BLaER1 treated with 17β-estradiol and CSF1 and Interleukin-3, amounts not matched to agents 10 nM and 100 nM (cell line): ENCODE measurements around the gene RAB3GAP1.
"Not testable (repeated sequence)": the region's sequence is repeated elsewhere in the genome, so short reads cannot be mapped to it uniquely, and the experiment has no call there.

ENCODE experiments used
- H3K27ac ChIP-seq, 11 experiments: shearing (Covaris generic); formaldehyde crosslinking; 2 replicates each; pipeline ENCODE4 v1.8.1; 2022
- H3K27me3 ChIP-seq, 11 experiments: shearing (Covaris generic); formaldehyde crosslinking; 2 replicates each; pipeline ENCODE4 v1.8.1; 2022
- H3K36me3 ChIP-seq, 11 experiments: shearing (Covaris generic); formaldehyde crosslinking; 2 replicates each; pipeline ENCODE4 v1.8.1; 2022
- H3K4me1 ChIP-seq, 10 experiments: shearing (Covaris generic); formaldehyde crosslinking; 2 replicates each; pipeline ENCODE4 v1.8.1; 2022
- H3K4me2 ChIP-seq, 11 experiments: shearing (Covaris generic); formaldehyde crosslinking; 2 replicates each; pipeline ENCODE4 v1.8.1; 2022
- H3K4me3 ChIP-seq, 10 experiments: shearing (Covaris generic); formaldehyde crosslinking; 2 replicates each; pipeline ENCODE4 v1.8.1; 2022
- H3K9ac ChIP-seq, 11 experiments: shearing (Covaris generic); formaldehyde crosslinking; 2 replicates each; pipeline ENCODE4 v1.8.1; 2022
- H3K9me3 ChIP-seq, 11 experiments: shearing (Covaris generic); formaldehyde crosslinking; replicated peaks in 1 of 11; 2 replicates each; pipeline ENCODE4 v1.8.1; 2022
- H4K20me1 ChIP-seq, 11 experiments: shearing (Covaris generic); formaldehyde crosslinking; 2 replicates each; pipeline ENCODE4 v1.8.1; 2022
- Cebpa-rat ChIP-seq, 11 experiments: shearing (Covaris generic); IDR thresholded peaks; 2 replicates each; pipeline ENCODE4 v1.8.1; 2022

Gene RAB3GAP1

DNA sequence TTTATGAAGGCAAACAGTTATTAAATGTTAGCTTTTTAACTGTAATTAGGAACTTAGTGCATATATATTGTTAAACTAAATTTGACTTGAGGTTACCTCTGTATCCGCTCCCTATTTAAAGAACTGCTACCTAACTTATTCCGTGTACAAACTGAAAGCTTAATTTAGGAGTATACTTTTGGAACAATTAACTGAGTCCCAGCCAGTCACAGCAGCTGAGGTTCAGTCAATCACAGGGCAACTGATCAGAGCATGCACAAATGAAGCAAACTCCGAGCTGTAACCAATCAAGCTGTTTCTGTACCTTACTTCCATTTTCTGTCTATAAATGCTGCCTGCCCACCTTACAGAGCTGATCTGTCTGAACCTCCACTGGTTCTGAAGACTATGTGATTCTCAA lies 61.2 kb downstream of the RAB3GAP1 start:
- Histone ChIP-seq H3K9ac (no peak overlapping the region), H3K4me2 (no peak overlapping the region), H3K27ac (no peak overlapping the region), H3K4me3 (no peak overlapping the region), H4K20me1 (peaks cover 0 to 5% (median 0%) of the 10 kb centered on the region in 11 experiments; a peak in 1 of 22 replicates), H3K9me3 (peaks cover 0 to 33% (median 7%) of the 10 kb centered on the region in 11 experiments; a peak in 9 of 22 replicates), H3K4me1 (no peaks in the 10 kb centered on the region), H3K36me3 (peaks cover 32 to 66% (median 51%) of the 10 kb centered on the region in 11 experiments), H3K27me3 (no peaks in the 10 kb centered on the region)
- no peak for TF ChIP-seq Cebpa-rat (IDR thresholded peaks at IDR 0.05)

DNA sequence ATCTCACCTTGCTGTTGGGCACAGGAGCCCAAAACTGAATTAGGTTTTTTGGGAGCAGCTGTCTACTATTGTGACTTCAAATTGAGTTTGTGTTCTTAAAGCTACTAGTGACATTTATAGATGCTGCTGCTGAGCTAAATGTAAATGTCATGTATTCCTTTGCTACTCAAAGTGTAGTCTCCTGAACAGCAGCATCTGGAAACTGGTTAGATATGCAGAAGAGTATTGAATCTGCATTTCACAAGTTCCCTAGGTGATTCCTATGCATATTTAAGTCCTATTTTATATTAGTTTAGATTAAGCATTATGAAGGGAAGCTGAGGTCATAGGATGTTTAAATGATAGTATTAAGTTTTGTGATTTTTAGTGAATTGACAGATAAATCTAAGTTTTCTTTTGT lies 67.5 kb downstream of the RAB3GAP1 start:
- TF ChIP-seq Cebpa-rat (IDR thresholded peaks at IDR 0.05): no peak
- Histone ChIP-seq H3K4me2 (no peak overlapping the region), H3K4me3 (no peak overlapping the region)

DNA sequence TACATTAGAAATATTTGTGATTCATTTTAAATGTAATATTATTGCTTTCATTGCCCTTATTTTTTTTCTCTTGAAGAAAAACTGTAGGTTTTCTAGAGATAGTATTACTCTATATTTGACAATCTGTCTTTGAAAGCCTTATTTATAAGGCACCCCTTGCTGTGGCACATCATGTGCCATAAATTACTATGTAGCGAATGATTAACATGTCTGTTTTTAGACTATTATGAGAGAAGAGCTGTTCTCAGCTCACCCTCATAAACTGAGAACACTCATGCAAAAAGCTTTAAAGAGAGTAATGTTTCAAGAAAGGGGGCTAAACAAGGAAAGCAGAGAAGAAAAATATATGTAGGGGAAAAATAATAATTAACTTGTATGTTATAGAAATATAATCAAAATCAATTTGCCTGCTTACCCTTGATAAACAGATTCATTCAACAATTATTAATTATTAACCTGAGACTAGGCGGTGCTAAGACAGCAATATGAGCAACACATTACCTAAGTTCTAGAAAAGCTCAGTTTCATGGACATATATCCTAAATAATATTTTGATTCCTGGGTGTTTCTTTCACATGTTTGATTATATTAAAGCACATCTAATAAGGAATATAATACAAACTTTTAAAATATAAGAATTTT lies 69.0 kb downstream of the RAB3GAP1 start:
- Histone ChIP-seq H3K9me3 (peaks cover 0 to 36% (median 7%) of the 10 kb centered on the region in 11 experiments; a peak in 9 of 22 replicates), H3K4me3 (no peak overlapping the region), H3K4me1 (no peaks in the 10 kb centered on the region), H4K20me1 (0 out of 22 replicates have a peak, but pooled peaks cover 0 to 5% (median 0%) of the 10 kb centered on the region in 11 experiments), H3K27me3 (no peaks in the 10 kb centered on the region), H3K27ac (no peak overlapping the region), H3K9ac (no peak overlapping the region), H3K4me2 (no peak overlapping the region), H3K36me3 (peaks cover 45 to 81% (median 63%) of the 10 kb centered on the region in 11 experiments)
- no peak for TF ChIP-seq Cebpa-rat (IDR thresholded peaks at IDR 0.05)

More for the DNA sequence above, 67.5 kb downstream of the RAB3GAP1 start:
- H3K36me3 ChIP-seq: peaks cover 44 to 81% (median 61%) of the 10 kb centered on the region in 11 experiments
- no peaks in the 10 kb centered on the region for H3K27me3 ChIP-seq
- H3K9me3 ChIP-seq: peaks cover 0 to 48% (median 7%) of the 10 kb centered on the region in 11 experiments; a peak in 9 of 22 replicates
- no peak overlapping the region for H3K27ac ChIP-seq
- H3K4me1 ChIP-seq: no peaks in the 10 kb centered on the region
- no peak overlapping the region for H3K9ac ChIP-seq
- 0 out of 22 replicates have a peak, but pooled peaks cover 0 to 5% (median 0%) of the 10 kb centered on the region in 11 experiments for H4K20me1 ChIP-seq

DNA sequence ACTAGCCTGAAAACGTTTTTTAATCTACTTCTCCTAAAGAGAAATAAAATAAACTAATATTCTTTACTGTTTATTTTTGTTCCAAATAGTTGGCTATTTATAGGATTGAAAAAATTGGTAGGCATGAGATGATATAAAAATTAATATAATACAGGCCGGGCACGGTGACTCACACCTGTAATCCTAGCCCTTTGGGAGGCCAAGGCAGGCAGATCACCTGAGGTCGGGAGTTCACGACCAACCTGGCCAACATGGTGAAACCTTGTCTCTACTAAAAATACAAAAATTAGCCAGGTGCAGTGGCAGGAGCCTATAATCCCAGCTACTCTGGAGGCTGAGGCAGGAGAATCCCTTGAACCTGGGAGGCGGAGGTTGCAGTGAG lies 69.6 kb downstream of the RAB3GAP1 start:
- not testable (repeated sequence) for H4K20me1 ChIP-seq, H3K4me2 ChIP-seq, H3K9ac ChIP-seq, H3K4me3 ChIP-seq, H3K27ac ChIP-seq, H3K27me3 ChIP-seq, H3K4me1 ChIP-seq
- H3K9me3 ChIP-seq: peaks cover 0 to 31% (median 7%) of the 10 kb centered on the region in 11 experiments; a peak in 9 of 22 replicates
- H3K36me3 ChIP-seq: peaks cover 46 to 84% (median 68%) of the 10 kb centered on the region in 11 experiments

DNA sequence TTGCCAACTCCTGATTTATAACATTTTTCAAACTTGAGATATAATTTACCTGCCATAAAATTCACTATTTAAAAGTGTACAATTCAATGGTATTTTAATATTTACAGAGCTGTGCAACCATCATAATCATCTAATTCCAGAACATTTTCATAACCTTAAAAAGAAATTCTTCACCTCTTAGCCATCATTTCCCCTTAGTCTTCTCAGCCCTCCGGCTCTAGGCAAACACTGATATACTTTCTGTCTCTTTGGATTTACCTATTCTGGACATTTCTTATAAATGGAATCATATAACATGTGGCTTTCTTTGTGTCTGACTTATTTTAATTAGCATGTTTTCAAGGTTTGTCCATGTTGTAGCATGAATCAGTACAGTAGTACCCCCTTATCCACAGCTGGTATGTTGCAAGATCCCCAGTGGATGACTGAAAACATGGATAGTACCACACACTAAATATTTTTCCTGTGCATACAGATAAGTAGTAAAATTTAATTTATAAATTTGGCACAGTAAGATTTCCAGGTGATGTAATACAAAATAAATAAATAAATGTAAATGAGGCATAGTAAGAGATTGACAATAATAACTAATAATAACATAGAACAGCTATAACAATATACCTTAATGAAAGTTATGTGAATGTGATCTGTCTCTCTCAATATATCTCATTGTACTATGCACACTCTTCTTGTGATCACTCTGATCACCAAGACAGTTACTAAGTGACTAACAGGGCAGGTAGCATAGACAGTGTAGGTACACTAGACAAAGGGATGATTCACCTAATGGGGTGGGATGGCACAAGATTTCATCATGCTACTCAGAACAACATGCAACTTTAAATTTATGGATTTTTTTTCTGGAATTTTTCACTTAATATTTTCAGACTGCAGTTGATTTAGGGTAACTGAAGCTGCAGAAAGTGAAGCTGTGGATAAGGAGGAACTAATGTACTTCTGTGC lies 73.1 kb downstream of the RAB3GAP1 start:
- no peak overlapping the region for H3K9ac ChIP-seq
- H4K20me1 ChIP-seq: no peaks in the 10 kb centered on the region
- no peak overlapping the region for H3K27ac ChIP-seq
- no peak overlapping the region for H3K4me2 ChIP-seq
- H3K9me3 ChIP-seq: no peaks in the 10 kb centered on the region
- no peak overlapping the region for H3K4me3 ChIP-seq
- no peak for TF ChIP-seq Cebpa-rat (IDR thresholded peaks at IDR 0.05)
- no peaks in the 10 kb centered on the region for H3K4me1 ChIP-seq
- peaks cover 72 to 99% (median 86%) of the 10 kb centered on the region in 11 experiments for H3K36me3 ChIP-seq
- no peaks in the 10 kb centered on the region for H3K27me3 ChIP-seq

DNA sequence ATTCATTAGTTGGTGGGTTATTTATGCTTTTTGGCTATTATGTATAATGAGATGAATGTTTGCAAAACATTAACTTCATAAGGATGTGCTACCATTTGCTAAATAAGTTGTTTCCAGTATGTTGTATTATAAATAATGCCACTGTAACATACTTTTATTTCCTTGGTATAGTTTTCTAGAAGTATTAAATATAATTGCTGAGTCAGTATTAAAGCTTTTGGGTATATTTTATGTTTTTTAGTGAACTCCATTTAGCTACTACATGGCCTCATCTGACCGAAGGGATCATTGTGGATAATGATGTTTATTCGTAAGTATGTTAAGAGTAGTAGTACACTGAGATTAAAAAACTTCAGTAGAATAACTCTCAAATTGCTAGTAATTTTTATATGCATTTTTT lies 73.8 kb downstream of the RAB3GAP1 start:
- no peak for TF ChIP-seq Cebpa-rat (IDR thresholded peaks at IDR 0.05)
- Histone ChIP-seq H4K20me1 (no peaks in the 10 kb centered on the region), H3K4me3 (no peak overlapping the region), H3K4me1 (no peaks in the 10 kb centered on the region), H3K4me2 (no peak overlapping the region), H3K27me3 (no peaks in the 10 kb centered on the region), H3K9ac (no peak overlapping the region), H3K27ac (no peak overlapping the region), H3K9me3 (no peaks in the 10 kb centered on the region), H3K36me3 (peaks cover 74 to 99% (median 86%) of the 10 kb centered on the region in 11 experiments)

DNA sequence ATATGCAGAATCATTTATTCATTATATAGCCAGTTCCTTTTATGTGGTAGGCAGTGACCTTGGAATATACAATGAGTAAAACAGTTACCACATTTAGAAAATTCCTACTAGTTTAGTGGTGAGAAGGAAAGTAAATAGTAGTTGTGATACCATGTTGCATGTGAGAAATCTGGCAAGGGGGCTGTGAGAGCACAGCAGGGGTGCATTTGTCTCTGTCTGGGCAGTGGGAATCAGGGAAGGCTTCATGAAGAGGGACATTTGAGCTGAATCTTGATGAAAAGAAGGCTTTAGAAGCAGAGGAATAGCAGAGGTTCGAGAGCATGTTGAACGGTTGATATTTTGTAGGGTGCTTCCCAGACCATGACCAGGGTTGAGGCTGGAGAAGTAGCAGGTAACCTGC lies 78.7 kb downstream of the RAB3GAP1 start:
- no peak for TF ChIP-seq Cebpa-rat (IDR thresholded peaks at IDR 0.05)
- no peaks in the 10 kb centered on the region for H3K9me3 ChIP-seq
- peaks cover 84 to 100% (median 95%) of the 10 kb centered on the region in 11 experiments for H3K36me3 ChIP-seq
- H4K20me1 ChIP-seq: no peaks in the 10 kb centered on the region
- no peaks in the 10 kb centered on the region for H3K4me1 ChIP-seq
- H3K4me2 ChIP-seq: no peak overlapping the region
- H3K9ac ChIP-seq: no peak overlapping the region
- no peaks in the 10 kb centered on the region for H3K27me3 ChIP-seq
- no peak overlapping the region for H3K4me3 ChIP-seq
- no peak overlapping the region for H3K27ac ChIP-seq

DNA sequence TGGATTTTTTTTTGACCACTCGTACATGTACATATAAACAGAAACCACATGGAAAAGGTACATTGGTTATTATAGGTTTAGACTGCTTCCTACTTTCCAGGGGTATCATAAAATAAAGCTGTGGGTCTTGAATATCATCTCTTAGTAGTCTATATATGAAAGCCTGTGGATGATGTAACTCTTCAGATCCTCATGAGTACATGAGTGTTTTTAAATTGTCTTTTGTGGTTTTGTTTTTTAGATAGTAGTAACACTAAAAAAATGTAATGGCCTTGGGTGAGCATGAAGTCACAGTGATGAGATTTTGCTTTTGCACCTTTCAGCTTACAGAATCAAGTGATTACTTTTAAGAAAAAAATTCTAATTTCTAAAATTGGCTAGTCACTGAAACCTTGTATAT lies 80.2 kb downstream of the RAB3GAP1 start:
- no peaks in the 10 kb centered on the region for H3K4me1 ChIP-seq
- H3K9me3 ChIP-seq: no peaks in the 10 kb centered on the region
- no peak for TF ChIP-seq Cebpa-rat (IDR thresholded peaks at IDR 0.05)
- peaks cover 83 to 100% (median 95%) of the 10 kb centered on the region in 11 experiments for H3K36me3 ChIP-seq
- H3K27me3 ChIP-seq: no peaks in the 10 kb centered on the region
- H3K4me3 ChIP-seq: no peak overlapping the region
- H4K20me1 ChIP-seq: no peaks in the 10 kb centered on the region
- H3K9ac ChIP-seq: no peak overlapping the region
- no peak overlapping the region for H3K4me2 ChIP-seq
- no peak overlapping the region for H3K27ac ChIP-seq

DNA sequence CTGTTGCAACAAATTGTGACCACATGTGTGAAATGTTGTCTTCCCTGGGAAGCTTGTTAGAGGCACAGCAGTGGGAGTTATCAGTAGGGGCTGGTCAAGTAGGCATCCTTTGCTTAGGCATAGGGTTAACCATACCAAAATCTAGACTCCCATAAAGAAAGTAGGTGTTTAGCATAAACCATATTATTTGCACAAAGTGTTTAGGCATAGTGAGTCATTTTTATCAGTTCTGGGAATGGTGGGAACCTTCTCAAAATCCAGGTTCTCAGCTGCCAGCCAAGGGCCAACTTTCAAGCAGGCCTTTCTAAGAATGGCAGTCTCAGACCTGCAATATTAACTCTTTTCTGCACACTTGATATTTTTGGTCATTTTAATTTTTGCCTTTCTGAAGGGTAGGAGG lies 88.5 kb downstream of the RAB3GAP1 start:
- H3K36me3 ChIP-seq: peaks cover 82 to 97% (median 94%) of the 10 kb centered on the region in 11 experiments

More for the DNA sequence above, 88.5 kb downstream of the RAB3GAP1 start:
- Histone ChIP-seq H3K4me2 (no peak overlapping the region), H3K4me3 (no peak overlapping the region), H3K27ac (no peak overlapping the region), H3K9ac (no peak overlapping the region), H3K27me3 (no peaks in the 10 kb centered on the region), H3K4me1 (no peaks in the 10 kb centered on the region), H4K20me1 (peaks cover 0 to 4% (median 0%) of the 10 kb centered on the region in 11 experiments; a peak in 2 of 22 replicates), H3K9me3 (peaks cover 36 to 48% (median 44%) of the 10 kb centered on the region in 11 experiments)
- TF ChIP-seq Cebpa-rat (IDR thresholded peaks at IDR 0.05): no peak
